ENCODE measurements around the gene SMIM22. TPM values are rescaled to one million over a fixed set of nuclear protein-coding genes. Genes with fewer than 3 reads are reported as not detected.

The SMIM22 gene
- total and polyA plus RNA-seq, 2 of the 8 experiments (the other 6 are each of a cell fraction or from before 2014, with no cell fraction given): not detected

DNA sequence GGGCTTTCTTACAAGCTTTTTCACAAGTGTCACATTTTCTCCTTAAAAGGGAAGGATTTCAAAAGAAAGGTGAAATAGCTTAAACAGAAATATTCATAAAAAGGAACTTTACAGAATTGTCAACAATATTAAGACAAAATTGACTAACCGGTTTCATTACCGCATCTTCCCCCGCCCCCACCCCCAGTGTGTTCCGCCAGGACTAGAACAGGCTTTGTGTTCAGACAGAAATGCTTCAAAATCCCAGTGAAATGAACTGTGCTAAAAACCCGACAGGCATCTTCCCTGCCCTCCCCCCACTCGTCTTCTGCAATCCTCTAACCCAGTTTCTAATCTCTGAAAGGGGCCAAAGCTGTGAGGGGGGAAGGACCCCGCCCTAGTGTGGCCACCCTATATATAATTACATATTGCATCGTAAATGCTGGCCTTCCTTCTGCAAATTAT lies 8.3 kb downstream of the SMIM22 start:
- peak overlapping the region; percentile 63 to 82 (median 78); a peak in 5 of 8 replicates for H3K4me3 ChIP-seq (ENCODE audit: extremely low read depth in 1 of 4, insufficient read depth in 2 of 4, low read depth in 3 of 4, low read length in 4 of 4)
- H3K9me3 ChIP-seq (ENCODE audit: insufficient read depth in 2 of 2, low read depth in 1 of 2, low read length in 1 of 2): no peaks in the 10 kb centered on the region
- DNase-seq (ENCODE audit: low read depth in 1 of 2, low spot score in 2 of 2) (no peak), FAIRE-seq (peak; percentile 13)
- peaks cover 0 to 14% (median 8%) of the 10 kb centered on the region in 4 experiments; a peak in 4 of 7 replicates for H3K4me1 ChIP-seq (replicated peaks in 1 of 4; ENCODE audit: control insufficient read depth in 3 of 4, insufficient read depth in 4 of 4, low read length in 3 of 4)
- no peak overlapping the region for H2AK5ac ChIP-seq (ENCODE audit: low read depth, low read length)
- CTCF ChIA-PET (ENCODE audit: partially characterized antibody): no interaction called here
- no peak overlapping the region for H2AFZ ChIP-seq (ENCODE audit: low read length)
- H3K79me2 ChIP-seq (ENCODE audit: control insufficient read depth in 1 of 2, insufficient read depth in 2 of 2, low read length in 2 of 2): no peaks in the 10 kb centered on the region
- H2BK20ac ChIP-seq (ENCODE audit: low read length): no peak overlapping the region
- no peak overlapping the region for H2BK120ac ChIP-seq (replicated peaks; ENCODE audit: low read depth, low read length)
- no peak overlapping the region for H3K4ac ChIP-seq (replicated peaks; ENCODE audit: insufficient read length, low read depth, low read length)
- H4K5ac ChIP-seq (ENCODE audit: insufficient read length, low read depth, low read length): no peak overlapping the region
- H3K23ac ChIP-seq (ENCODE audit: insufficient read length): no peak overlapping the region
- no peaks in the 10 kb centered on the region for H3K27me3 ChIP-seq (replicated peaks in 1 of 4; ENCODE audit: control insufficient read depth in 3 of 4, extremely low read depth in 1 of 4, insufficient read depth in 3 of 4, low read length in 3 of 4)
- 85% methylated on average over 8 of the region's 8 CpGs; no CpG with 5 or more reads in 1 of the 2 experiments for WGBS, 2 experiments (ENCODE audit: extremely low coverage in 1 of 2, insufficient coverage in 1 of 2, insufficient read length in 1 of 2, insufficient replicate concordance in 2 of 2, low coverage in 1 of 2, low lambda C conversion rate in 2 of 2, missing lambda C conversion rate in 1 of 2)
- peaks cover 0 to 7% of the 10 kb centered on the region in 2 experiments for H4K20me1 ChIP-seq (replicated peaks in 1 of 2; ENCODE audit: control insufficient read depth in 1 of 2, insufficient read depth in 2 of 2, low read length in 2 of 2)
- no peak overlapping the region for H3K56ac ChIP-seq (replicated peaks; ENCODE audit: insufficient read length, low read depth, low read length)
- H4K91ac ChIP-seq (replicated peaks; ENCODE audit: insufficient read length, low read length): no peak overlapping the region
- peak overlapping the region; percentile 64 to 67 for H3K4me2 ChIP-seq (ENCODE audit: insufficient read depth in 1 of 2, low read depth in 2 of 2, low read length in 2 of 2)
- H4K8ac ChIP-seq (ENCODE audit: extremely low read depth, insufficient read depth, low read length): no peak overlapping the region
- no peak overlapping the region; a peak in 1 of 7 replicates for H3K9ac ChIP-seq (replicated peaks in 1 of 4; ENCODE audit: extremely low read depth in 1 of 4, low read depth in 3 of 4, low read length in 3 of 4)
- H3K27ac ChIP-seq (ENCODE audit: low read depth, low read length): no peak overlapping the region
- no peak overlapping the region for H3K18ac ChIP-seq (ENCODE audit: extremely low read depth, low read length)
- no peak overlapping the region for H3K14ac ChIP-seq (ENCODE audit: insufficient read length)
- H2BK5ac ChIP-seq (ENCODE audit: low read depth, low read length): no peak overlapping the region
- POLR2A ChIA-PET (ENCODE audit: partially characterized antibody): interaction anchor here (1.0 to 2.9 kb wide), 9 partner anchors 9 to 112 kb away, joined by 3 to 21 read pairs (median 5); partner anchors contain the start of genes ANKS3, DNAAF8, SEPTIN12 and SMIM22
- peaks cover 0 to 21% (median 8%) of the 10 kb centered on the region in 4 experiments; a peak in 6 of 8 replicates for H3K36me3 ChIP-seq (ENCODE audit: control insufficient read depth in 2 of 4, insufficient read depth in 4 of 4, low read length in 3 of 4)
- no peak overlapping the region for H2BK12ac ChIP-seq (ENCODE audit: low read depth, low read length)
- no peaks in the 10 kb centered on the region for H3K79me1 ChIP-seq (ENCODE audit: low read depth, low read length)
- peaks cover 8% of the 10 kb centered on the region; the same call in 1 of the 2 replicates for H3K23me2 ChIP-seq (ENCODE audit: low read depth, low read length)
- H2BK15ac ChIP-seq (ENCODE audit: low read length): no peak overlapping the region
- TF ChIP-seq SIRT6 (IDR thresholded peaks at IDR 0.05; ENCODE audit: low read length) (no peak), SP4 (IDR thresholded peaks at IDR 0.05; ENCODE audit: low read length) (no peak)

All from H1 (cell line).